Measurements from ENCODE around the gene HOOK2. TPM values are rescaled to one million over a fixed set of nuclear protein-coding genes. Genes with fewer than 3 reads are reported as not detected.

The HOOK2 gene
- total and polyA plus RNA-seq, 2 of the 13 experiments (the other 11 are each of a cell fraction or from before 2014, with no cell fraction given) = 9.2 to 12.9 TPM

- no peak for TF ChIP-seq IRX3 (CRISPR knock-in tag; IDR thresholded peaks at IDR 0.05; ENCODE audit: borderline replicate concordance, low read depth)
These were observed 24.5 kb downstream of the HOOK2 start (continued) for GRCh38 chr19:12750851-12751250.

- ATAC-seq (peak; percentile 25), FAIRE-seq (no peak)
- H3K27ac ChIP-seq (ENCODE audit: extremely low read length, insufficient read depth, low read length) = no peak overlapping the region
These were observed 25.3 kb downstream of the HOOK2 start for GRCh38 chr19:12749938-12750521.

GRCh38 chr19:12748489-12748888 is 26.9 kb downstream of the HOOK2 start:
- WGBS (ENCODE audit: low lambda C conversion rate) = 100% methylated on average over 2 of the region's 6 CpGs
- DNase-seq (ENCODE audit: low spot score) (no peak), ATAC-seq (no peak), FAIRE-seq (no peak)
- H3K27ac ChIP-seq (ENCODE audit: extremely low read length, insufficient read depth, low read length) = no peak overlapping the region
- H3K36me3 ChIP-seq (replicated peaks in 1 of 2; ENCODE audit: control insufficient read depth in 1 of 2, insufficient read depth in 2 of 2, low read length in 2 of 2) = peaks cover 13 to 33% of the 10 kb centered on the region in 2 experiments
- no peak overlapping the region for H2AFZ ChIP-seq (ENCODE audit: low read length)
- H3K9ac ChIP-seq (ENCODE audit: insufficient read depth, low read depth, low read length) = no peak overlapping the region
- H4K20me1 ChIP-seq (ENCODE audit: insufficient read depth, low read length) = no peaks in the 10 kb centered on the region
- peaks cover 20% of the 10 kb centered on the region for H3K4me1 ChIP-seq (ENCODE audit: insufficient read depth, low read length)
- H3K4me3 ChIP-seq (replicated peaks in 1 of 3; ENCODE audit: insufficient read depth in 1 of 3, low read depth in 2 of 3, low read length in 3 of 3) = no peak overlapping the region
- no peaks in the 10 kb centered on the region for H3K79me2 ChIP-seq (ENCODE audit: insufficient read depth, low read length)
- CTCF ChIA-PET (ENCODE audit: low intra/inter-chr PET ratio, low total read pairs) = no interaction called here
- intact Hi-C loops (cut with micrococcal nuclease; ENCODE audit: unreplicated experiment) (no loop called here), in situ Hi-C loops (cut with HindIII; ENCODE audit: extremely low pct_ligation_motif_present, low pct_unique_long_range_greater_than_20kb) (no loop called here)
- peaks cover 8% of the 10 kb centered on the region for H3K9me3 ChIP-seq (ENCODE audit: low read length)
- no peak overlapping the region for H3K4me2 ChIP-seq (ENCODE audit: low read depth, low read length)
- BruUV-seq (replicated peaks) = no TSS peak
- POLR2A ChIA-PET = no interaction called here
- peak; percentile 78 for TF ChIP-seq AGO2 (optimal IDR thresholded peaks at IDR 0.05; ENCODE audit: low read depth, low read length)
- no peak for TF ChIP-seq ZFP90 (CRISPR knock-in tag; IDR thresholded peaks at IDR 0.05; ENCODE audit: borderline replicate concordance)
- H3K27me3 ChIP-seq (ENCODE audit: control insufficient read depth in 1 of 2, insufficient read depth in 2 of 2, low read length in 2 of 2) = peaks cover 2 to 31% of the 10 kb centered on the region in 2 experiments; a peak in 4 of 5 replicates

More at GRCh38 chr19:12749938-12750521, 25.3 kb downstream of the HOOK2 start:
- H3K4me3 ChIP-seq (replicated peaks in 1 of 3; ENCODE audit: insufficient read depth in 1 of 3, low read depth in 2 of 3, low read length in 3 of 3) = no peak overlapping the region
- in situ Hi-C loops (cut with HindIII; ENCODE audit: extremely low pct_ligation_motif_present, low pct_unique_long_range_greater_than_20kb) (no loop called here), intact Hi-C loops (cut with micrococcal nuclease; ENCODE audit: unreplicated experiment) (no loop called here)
- peaks cover 8% of the 10 kb centered on the region for H3K9me3 ChIP-seq (ENCODE audit: low read length)
- peak overlapping the region; percentile 14; the same call in 1 of the 2 replicates for H3K4me2 ChIP-seq (ENCODE audit: low read depth, low read length)
- H3K36me3 ChIP-seq (replicated peaks in 1 of 2; ENCODE audit: control insufficient read depth in 1 of 2, insufficient read depth in 2 of 2, low read length in 2 of 2) = peaks cover 13 to 28% of the 10 kb centered on the region in 2 experiments
- DNase-seq (ENCODE audit: low spot score) = no peak
- no peaks in the 10 kb centered on the region for H3K79me2 ChIP-seq (ENCODE audit: insufficient read depth, low read length)
- TF ChIP-seq ZNF792 (CRISPR knock-in tag; IDR thresholded peaks at IDR 0.05) (no peak), KDM5A (IDR thresholded peaks at IDR 0.05; ENCODE audit: borderline replicate concordance, low read length) (no peak)
- ChIA-PET CTCF (ENCODE audit: low intra/inter-chr PET ratio, low total read pairs) (no interaction called here), POLR2A (no interaction called here)
- WGBS (ENCODE audit: low lambda C conversion rate) = 57% methylated on average over 9 of the region's 24 CpGs
- no peak overlapping the region for H2AFZ ChIP-seq (ENCODE audit: low read length)
- H3K9ac ChIP-seq (ENCODE audit: insufficient read depth, low read depth, low read length) = no peak overlapping the region
- peaks cover 2 to 34% of the 10 kb centered on the region in 2 experiments for H3K27me3 ChIP-seq (ENCODE audit: control insufficient read depth in 1 of 2, insufficient read depth in 2 of 2, low read length in 2 of 2)
- no peaks in the 10 kb centered on the region for H4K20me1 ChIP-seq (ENCODE audit: insufficient read depth, low read length)
- no TSS peak for BruUV-seq (replicated peaks)
- peaks cover 20% of the 10 kb centered on the region for H3K4me1 ChIP-seq (ENCODE audit: insufficient read depth, low read length)

Data from HepG2 (cell line).